Right lobe of liver (tissue), 6 donors: Measurements from ENCODE around the gene ANKRD63. TPM values are rescaled to one million over a fixed set of nuclear protein-coding genes. Genes with fewer than 3 reads are reported as not detected.

Source experiments
- ATAC-seq, 4 donors: fragments of 200-7000 bp; cut with Tn5 transposase; one replicate each; pipeline ENCODE4 v1.9.1; 2020; ENCODE audit warnings: mild to moderate bottlenecking in 4 of 4, moderate library complexity in 4 of 4
- DNase-seq, 3 donors: peaks; one replicate each; pipeline ENCODE4 v3.0.0-alpha.2; 2020
- H3K27ac ChIP-seq, 3 donors: fragments of 200-600 bp; one replicate each; pipeline ENCODE4 v1.8.0; 2022
- H3K27me3 ChIP-seq, 2 donors: fragments of 200-600 bp; one replicate each; pipeline ENCODE4 v1.8.0; 2022
- H3K36me3 ChIP-seq, 4 donors: fragments of 200-600 bp; sonication (generic) in 1 of 4; one replicate each; pipeline versions ENCODE4 v1.5.1 to v1.8.0; 2017 to 2022; ENCODE audit warnings: control low read depth in 1 of 4
- H3K4me1 ChIP-seq, 4 donors: fragments of 200-600 bp; sonication (generic) in 1 of 4; one replicate each; pipeline versions ENCODE4 v1.5.1 to v1.8.0; 2017 to 2022; ENCODE audit warnings: control low read depth in 1 of 4
- H3K4me3 ChIP-seq, 3 donors: fragments of 200-600 bp; one replicate each; pipeline ENCODE4 v1.8.0; 2022
- H3K9me3 ChIP-seq, 4 donors: fragments of 200-600 bp; sonication (generic) in 1 of 4; one replicate each; pipeline versions ENCODE4 v1.5.1 to v1.8.0; 2017 to 2022; ENCODE audit warnings: control low read depth in 1 of 4
- CTCF ChIP-seq, 4 donors: fragments of 200-600 bp in 3 of 4; fragments of 450-650 bp in 1 of 4; IDR thresholded peaks; one replicate each; pipeline versions ENCODE4 v1.5.1 to v1.8.0; 2016 to 2022; ENCODE audit warnings: antibody characterized with exemption in 4 of 4, mild to moderate bottlenecking in 2 of 4
- POLR2A ChIP-seq: fragments of 450-650 bp; IDR thresholded peaks from one replicate; pipeline ENCODE4 v1.6.1; 2017; ENCODE audit warnings: antibody characterized with exemption, mild to moderate bottlenecking
- WGBS: methylation state at CpG from one replicate; pipeline ENCODE4 v1.1.6; 2018; ENCODE audit warnings: low coverage, low lambda C conversion rate; ENCODE audit not compliant: insufficient coverage; ENCODE audit errors: missing lambda C conversion rate; 5-methylcytosine and 5-hydroxymethylcytosine counted together
- intact Hi-C, 2 donors: fragments of 100-400 bp; cut with DNase I; formaldehyde crosslinking; loops; one replicate each; pipeline versions ENCODE4 v1.11.2 to v1.14.1; 2022
- total RNA-seq, 6 experiments: library from RNA; depleted of rRNA in 2 of 6; stranded (reverse); fragments of >200 nt in 2 of 6; fragmentation: NEBNext Ultra II Directional in 3 of 6; extraction: Animal tissue kit (Norgen Biotek cat#: 25700) in 3 of 6; gene quantifications; one replicate each; pipeline versions ENCODE4 v1.1.0 to v1.2.4, GENCODE V29; 2016 to 2023
- donor health status: DM: no; HTN: yes; CAD: no.
- donor health status: DM: no; HTN: no; CAD: no.
- donor health status: DM: no; HTN: no; CAD: no.
- donor health status: DM: no; HTN: yes; CAD: no.
- donor health status: DM: no; HTN: yes; CAD: no.

ANKRD63 gene
- total RNA-seq, 6 experiments from 2014 or later, result 0.24 TPM; not detected in 5

DNA sequence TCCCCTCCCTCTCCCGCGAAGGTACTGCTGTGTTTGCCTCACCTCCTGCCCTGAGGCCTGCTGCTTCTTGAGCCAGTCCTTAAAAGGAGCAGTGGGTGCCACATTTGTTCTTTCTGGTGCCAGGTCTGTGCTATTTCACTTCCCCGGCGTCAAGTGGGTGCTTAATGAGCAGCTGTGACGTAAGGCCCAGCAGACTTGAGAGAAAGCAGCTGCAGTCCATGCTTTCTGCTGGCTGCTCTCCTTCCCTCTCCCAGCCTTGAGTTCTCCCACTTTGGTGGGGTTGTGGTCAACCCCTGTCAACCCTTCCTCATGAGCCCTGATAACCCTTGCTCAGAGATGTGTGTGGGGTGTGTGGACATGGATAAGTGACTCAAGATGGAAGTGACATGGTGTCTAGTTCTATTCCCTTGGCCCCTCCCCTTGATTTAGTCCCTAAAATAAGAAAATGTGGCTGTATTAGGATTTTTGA is 47.5 kb upstream of the ANKRD63 start:
- peaks cover 0 to 5% (median 1%) of the 10 kb centered on the region in 4 donors for H3K4me1 ChIP-seq
- TF ChIP-seq CTCF (IDR thresholded peaks at IDR 0.05) (no peak), POLR2A (peak; percentile 23)
- no peaks in the 10 kb centered on the region for H3K36me3 ChIP-seq
- H3K27ac ChIP-seq, result no peak overlapping the region
- H3K4me3 ChIP-seq, result no peak overlapping the region
- ATAC-seq (peak in 1 of 4 donors; percentile 4), DNase-seq (no peak)
- intact Hi-C loops, result no loop called here
- WGBS, result no CpG with 5 or more reads among the region's 5 CpGs
- H3K27me3 ChIP-seq, result no peaks in the 10 kb centered on the region
- H3K9me3 ChIP-seq, result no peaks in the 10 kb centered on the region

DNA sequence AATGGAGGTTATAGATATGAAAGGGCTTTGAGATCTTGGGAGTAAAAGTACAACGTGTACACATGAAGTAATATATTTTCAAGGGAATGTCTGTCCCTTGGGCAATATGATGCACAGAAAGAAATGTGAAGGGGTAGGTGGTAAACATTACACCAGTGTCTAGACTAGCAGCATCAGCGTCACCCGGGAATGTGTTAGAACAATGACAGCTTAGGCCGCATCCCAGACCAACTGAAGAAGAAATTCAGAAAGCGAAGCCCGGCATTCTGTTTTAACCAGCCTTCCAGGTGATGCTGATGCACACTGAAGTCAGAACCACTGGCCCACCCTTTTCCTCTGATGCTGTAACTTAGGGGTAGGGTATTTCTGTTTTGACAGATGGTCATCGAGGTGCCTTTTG is 46.9 kb upstream of the ANKRD63 start:
- no peaks in the 10 kb centered on the region for H3K9me3 ChIP-seq
- no peak for TF ChIP-seq POLR2A
- no peak for TF ChIP-seq CTCF (IDR thresholded peaks at IDR 0.05)
- no peak overlapping the region for H3K27ac ChIP-seq
- H3K36me3 ChIP-seq, result no peaks in the 10 kb centered on the region
- WGBS, result 79% methylated on average over 7 of the region's 7 CpGs
- ATAC-seq (no peak), DNase-seq (no peak)
- H3K4me3 ChIP-seq, result no peak overlapping the region
- no peaks in the 10 kb centered on the region for H3K27me3 ChIP-seq
- H3K4me1 ChIP-seq, result peaks cover 0 to 5% (median 2%) of the 10 kb centered on the region in 4 donors
- intact Hi-C loops, result no loop called here

GRCh38 chr15:40328751-40329150 is 45.9 kb upstream of the ANKRD63 start:
- TF ChIP-seq POLR2A (no peak), CTCF (IDR thresholded peaks at IDR 0.05) (no peak)
- no peaks in the 10 kb centered on the region for H3K9me3 ChIP-seq
- ATAC-seq (no peak), DNase-seq (no peak)
- no peaks in the 10 kb centered on the region for H3K36me3 ChIP-seq
- H3K4me3 ChIP-seq, result no peak overlapping the region
- WGBS, result 80% methylated on average over 5 of the region's 5 CpGs
- H3K4me1 ChIP-seq, result peaks cover 0 to 5% (median 0%) of the 10 kb centered on the region in 4 donors
- H3K27me3 ChIP-seq, result no peaks in the 10 kb centered on the region
- intact Hi-C loops, result no loop called here
- H3K27ac ChIP-seq, result no peak overlapping the region

- Histone ChIP-seq H3K9me3 (no peaks in the 10 kb centered on the region), H3K36me3 (no peaks in the 10 kb centered on the region), H3K4me3 (no peak overlapping the region), H3K27me3 (no peaks in the 10 kb centered on the region), H3K27ac (no peak overlapping the region), H3K4me1 (peaks cover 0 to 5% (median 0%) of the 10 kb centered on the region in 4 donors)
- TF ChIP-seq CTCF (IDR thresholded peaks at IDR 0.05) (no peak), POLR2A (no peak)
- intact Hi-C loops, result no loop called here
- 38% methylated on average over 3 of the region's 3 CpGs for WGBS
- DNase-seq (no peak), ATAC-seq (no peak)
Measured at GRCh38 chr15:40328176-40328575, 45.3 kb upstream of the ANKRD63 start.

GRCh38 chr15:40327457-40327856 is 44.6 kb upstream of the ANKRD63 start:
- H3K36me3 ChIP-seq, result no peaks in the 10 kb centered on the region
- no peaks in the 10 kb centered on the region for H3K27me3 ChIP-seq
- intact Hi-C loops, result no loop called here
- DNase-seq (no peak), ATAC-seq (no peak)
- TF ChIP-seq CTCF (IDR thresholded peaks at IDR 0.05) (no peak), POLR2A (no peak)
- H3K4me3 ChIP-seq, result no peak overlapping the region
- H3K27ac ChIP-seq, result no peak overlapping the region
- peaks cover 0 to 8% (median 0%) of the 10 kb centered on the region in 4 donors for H3K4me1 ChIP-seq
- H3K9me3 ChIP-seq, result no peaks in the 10 kb centered on the region
- 72% methylated on average over 6 of the region's 6 CpGs for WGBS
